Prostate gland (tissue), 2 donors: ENCODE results near the gene SOST. TPM values are rescaled to one million over a fixed set of nuclear protein-coding genes. Genes with fewer than 3 reads are reported as not detected.

Experiments used
- DNase-seq: peaks from one replicate; pipeline ENCODE4 v3.0.0-alpha.2; 2019; ENCODE audit warnings: low spot score
- H3K27ac ChIP-seq, 2 donors: fragments of 200-600 bp; sonication (generic); 2 replicates each; pipeline ENCODE4 v1.5.1; 2017 to 2019
- H3K27me3 ChIP-seq: fragments of 200-600 bp; sonication (generic); replicated peaks from 2 replicates; pipeline ENCODE4 v1.5.1; 2019; ENCODE audit not compliant: insufficient read depth
- H3K36me3 ChIP-seq, 2 donors: fragments of 200-600 bp; sonication (generic); 1 replicate in 1 of 2; 2 replicates in 1 of 2; pipeline versions ENCODE4 v1.5.1 to v1.8.1; 2017 to 2019
- H3K4me1 ChIP-seq: fragments of 200-600 bp; sonication (generic); replicated peaks from 2 replicates; pipeline ENCODE4 v1.5.1; 2019
- H3K4me3 ChIP-seq, 2 donors: fragments of 200-600 bp; sonication (generic); 2 replicates each; pipeline ENCODE4 v1.5.1; 2017 to 2019
- H3K9me3 ChIP-seq: fragments of 200-600 bp; sonication (generic); 2 replicates; pipeline ENCODE4 v1.5.1; 2017
- CTCF ChIP-seq, 4 experiments: fragments of 200-600 bp in 2 of 4; fragments of 450-650 bp in 2 of 4; sonication (generic) in 2 of 4; IDR thresholded peaks; 1 replicate in 3 of 4; 2 replicates in 1 of 4; pipeline ENCODE4 v1.5.1; 2016 to 2019; ENCODE audit warnings: antibody characterized with exemption in 4 of 4, mild to moderate bottlenecking in 2 of 4, moderate library complexity in 2 of 4
- POLR2A ChIP-seq: fragments of 450-650 bp; IDR thresholded peaks from one replicate; pipeline ENCODE4 v1.6.1; 2016; ENCODE audit warnings: antibody characterized with exemption, mild to moderate bottlenecking
- POLR2AphosphoS5 ChIP-seq: sonication (generic); formaldehyde crosslinking; IDR thresholded peaks from one replicate; pipeline ENCODE4 v1.6.1; 2017; ENCODE audit warnings: antibody characterized with exemption
- WGBS: methylation state at CpG from one replicate; pipeline ENCODE4 v1.1.5; 2018; 5-methylcytosine and 5-hydroxymethylcytosine counted together
- intact Hi-C: fragments of 100-400 bp; cut with DNase I; formaldehyde crosslinking; loops from one replicate; pipeline ENCODE4 v1.14.2; 2022
- total RNA-seq, 2 donors: library from RNA; depleted of rRNA; stranded (reverse); fragments of >200 nt; gene quantifications; one replicate each; pipeline ENCODE4 v1.1.0, GENCODE V29; 2016

Gene SOST
- total RNA-seq, 2 donors from 2014 or later: 0.18 TPM; not detected in 1

- TF ChIP-seq POLR2A: no peak
- no peak for TF ChIP-seq CTCF (IDR thresholded peaks at IDR 0.05)
- TF ChIP-seq POLR2AphosphoS5: no peak
- H3K36me3 ChIP-seq: no peaks in the 10 kb centered on the region
- DNase-seq: no peak
- 34% methylated on average over 7 of the region's 7 CpGs for WGBS
- H3K4me1 ChIP-seq: no peaks in the 10 kb centered on the region
- H3K27me3 ChIP-seq: peaks cover 6% of the 10 kb centered on the region
- no peaks in the 10 kb centered on the region for H3K9me3 ChIP-seq
- intact Hi-C loops: loop anchor here (1.0 to 10.0 kb wide), 3 partner anchors 66 to 185 kb away; partner anchors contain the start of gene CD300LG
- no peak overlapping the region for H3K4me3 ChIP-seq
- no peak overlapping the region for H3K27ac ChIP-seq
These were observed 1.2 kb upstream of the SOST start for GRCh38 chr17:43759836-43760235.

GRCh38 chr17:43758086-43758485 lies 505 bp downstream of the SOST start:
- Histone ChIP-seq H3K4me3 (no peak overlapping the region), H3K27ac (no peak overlapping the region), H3K9me3 (no peaks in the 10 kb centered on the region), H3K4me1 (no peaks in the 10 kb centered on the region), H3K27me3 (peaks cover 6% of the 10 kb centered on the region), H3K36me3 (no peaks in the 10 kb centered on the region)
- TF ChIP-seq POLR2A (no peak), CTCF (IDR thresholded peaks at IDR 0.05) (no peak), POLR2AphosphoS5 (no peak)
- WGBS: 84% methylated on average over 6 of the region's 6 CpGs
- no peak for DNase-seq
- intact Hi-C loops: loop anchor here (10.0 kb wide), 1 partner anchor 183 kb away; no protein-coding TSS in a partner anchor

GRCh38 chr17:43757171-43757660 lies 1.4 kb downstream of the SOST start:
- no peaks in the 10 kb centered on the region for H3K4me1 ChIP-seq
- H3K36me3 ChIP-seq: no peaks in the 10 kb centered on the region
- intact Hi-C loops: loop anchor here (10.0 kb wide), 1 partner anchor 182 kb away; no protein-coding TSS in a partner anchor
- H3K9me3 ChIP-seq: no peaks in the 10 kb centered on the region
- TF ChIP-seq POLR2AphosphoS5 (no peak), CTCF (IDR thresholded peaks at IDR 0.05) (no peak), POLR2A (no peak)
- 93% methylated on average over 8 of the region's 8 CpGs for WGBS
- DNase-seq: no peak
- peaks cover 6% of the 10 kb centered on the region for H3K27me3 ChIP-seq
- H3K4me3 ChIP-seq: no peak overlapping the region
- H3K27ac ChIP-seq: no peak overlapping the region

GRCh38 chr17:43756201-43756600 lies 2.4 kb downstream of the SOST start:
- Histone ChIP-seq H3K27me3 (peaks cover 6% of the 10 kb centered on the region), H3K4me3 (no peak overlapping the region), H3K36me3 (no peaks in the 10 kb centered on the region), H3K27ac (no peak overlapping the region), H3K9me3 (no peaks in the 10 kb centered on the region), H3K4me1 (no peaks in the 10 kb centered on the region)
- TF ChIP-seq CTCF (IDR thresholded peaks at IDR 0.05) (no peak), POLR2AphosphoS5 (no peak), POLR2A (no peak)
- intact Hi-C loops: loop anchor here (10.0 kb wide), 1 partner anchor 181 kb away; no protein-coding TSS in a partner anchor
- DNase-seq: no peak
- 94% methylated on average over 6 of the region's 6 CpGs for whole genome bisulfite sequencing

GRCh38 chr17:43755389-43755875 lies 3.2 kb downstream of the SOST start:
- 5% methylated on average over 53 of the region's 60 CpGs for WGBS
- no peaks in the 10 kb centered on the region for H3K4me1 ChIP-seq
- TF ChIP-seq CTCF (IDR thresholded peaks at IDR 0.05): no peak
- TF ChIP-seq POLR2AphosphoS5: no peak
- no peak for TF ChIP-seq POLR2A
- no peak overlapping the region for H3K4me3 ChIP-seq
- no peaks in the 10 kb centered on the region for H3K36me3 ChIP-seq
- H3K27me3 ChIP-seq: peaks cover 6% of the 10 kb centered on the region
- intact Hi-C loops: loop anchor here (10.0 kb wide), 1 partner anchor 181 kb away; no protein-coding TSS in a partner anchor
- no peaks in the 10 kb centered on the region for H3K9me3 ChIP-seq
- DNase-seq: no peak
- no peak overlapping the region for H3K27ac ChIP-seq
